CD4-positive, alpha-beta T cell treated with Interferon alpha-2 for 1 hour (primary cell): ENCODE measurements around the gene RRM2.

Experiments
- DNase-seq, 2 donors: peaks; one replicate each; pipeline ENCODE4 v3.0.0-alpha.2; 2020 to 2022

The RRM2 gene

DNA sequence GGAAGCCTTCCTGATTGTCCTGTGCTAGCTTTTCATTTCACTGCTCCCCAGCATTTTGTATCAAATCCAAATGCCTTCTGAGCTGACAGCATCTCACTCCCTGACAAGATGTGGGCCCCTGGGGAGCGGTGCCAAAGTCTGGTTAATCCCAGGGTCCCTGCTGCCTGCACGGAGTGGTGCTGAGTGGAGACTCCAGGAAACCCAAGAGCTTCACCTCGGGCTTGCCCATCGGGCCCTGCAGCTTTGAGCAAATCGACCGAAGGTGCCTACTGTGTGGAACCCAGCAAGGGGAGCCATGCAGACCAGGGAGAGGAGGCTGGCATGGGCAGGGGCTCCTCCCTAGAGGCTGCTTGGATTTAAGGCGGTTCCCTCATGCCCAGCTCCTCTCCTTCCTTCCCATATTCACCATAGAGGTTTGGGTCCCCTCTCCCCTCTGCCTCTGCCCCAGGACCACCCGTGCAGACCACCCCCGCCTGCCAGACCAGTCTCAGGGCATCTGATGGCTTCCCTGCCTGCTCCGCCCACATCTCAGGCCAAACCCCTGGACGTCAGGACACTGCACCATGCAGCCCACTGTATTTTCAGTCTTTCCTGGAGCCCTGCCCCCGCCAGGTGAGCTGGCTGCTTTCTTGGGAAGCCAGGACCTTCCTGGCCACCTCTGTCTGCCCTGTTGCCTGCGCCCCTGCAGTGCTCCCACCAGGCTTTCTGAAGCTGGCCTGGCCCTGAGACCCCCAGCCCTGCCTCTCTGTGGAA lies 37.8 kb downstream of the RRM2 start:
- DNase-seq = no peak

DNA sequence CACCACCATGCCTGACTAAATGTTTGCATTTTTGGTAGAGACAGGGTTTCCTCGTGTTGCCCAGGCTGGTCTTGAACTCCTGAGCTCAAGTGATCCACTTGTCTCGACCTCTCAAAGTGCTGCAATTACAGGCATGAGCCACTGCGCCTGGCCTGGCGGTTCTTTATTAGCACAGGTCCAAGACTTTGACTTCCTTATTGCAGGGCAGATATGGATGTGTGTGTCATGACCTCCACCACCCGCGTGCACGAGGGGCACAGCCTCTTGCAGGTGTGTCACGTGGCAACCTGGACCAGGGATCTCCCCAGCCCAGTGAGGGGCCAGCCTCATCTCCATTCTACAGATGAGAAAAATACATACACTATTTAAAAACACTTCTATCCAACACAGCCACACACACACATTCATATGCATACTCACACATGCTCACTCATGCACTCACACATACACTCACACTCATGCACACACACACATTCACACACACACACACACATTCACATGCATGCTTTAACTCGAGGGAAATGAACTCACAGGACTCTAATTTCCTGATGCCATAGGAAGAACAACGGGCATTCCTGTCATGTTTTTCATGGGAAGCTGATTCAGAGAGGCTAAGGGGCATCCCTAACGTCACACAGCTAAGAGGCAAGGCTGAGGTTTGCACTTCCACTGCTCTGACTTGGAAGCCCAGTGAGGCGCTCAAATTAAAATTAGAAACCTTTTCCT lies 38.8 kb downstream of the RRM2 start:
- DNase-seq = no peak

DNA sequence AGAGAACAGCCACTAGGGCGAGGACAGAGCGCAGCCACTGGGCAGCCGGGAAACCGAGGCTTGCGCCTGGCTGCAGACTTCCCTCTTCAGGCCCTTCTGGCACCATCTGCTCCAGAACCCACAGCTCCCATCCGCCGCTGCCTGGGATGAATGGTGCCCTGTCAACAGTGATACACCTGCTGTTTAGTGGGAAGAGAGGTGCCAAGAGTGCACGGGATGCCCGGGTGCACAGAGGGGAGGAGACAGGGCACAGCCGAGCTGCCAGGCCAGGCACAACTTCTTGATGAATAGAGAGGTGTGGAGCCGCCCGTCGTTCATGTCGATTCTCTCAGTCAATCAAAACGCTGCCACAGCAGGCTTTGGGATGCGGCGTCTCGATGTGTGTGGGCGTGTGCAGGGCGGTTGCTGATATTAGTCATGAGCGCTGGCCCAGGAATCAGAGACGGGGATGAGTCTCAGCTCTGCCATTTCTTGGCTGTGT lies 39.5 kb downstream of the RRM2 start:
- no peak for DNase-seq

DNA sequence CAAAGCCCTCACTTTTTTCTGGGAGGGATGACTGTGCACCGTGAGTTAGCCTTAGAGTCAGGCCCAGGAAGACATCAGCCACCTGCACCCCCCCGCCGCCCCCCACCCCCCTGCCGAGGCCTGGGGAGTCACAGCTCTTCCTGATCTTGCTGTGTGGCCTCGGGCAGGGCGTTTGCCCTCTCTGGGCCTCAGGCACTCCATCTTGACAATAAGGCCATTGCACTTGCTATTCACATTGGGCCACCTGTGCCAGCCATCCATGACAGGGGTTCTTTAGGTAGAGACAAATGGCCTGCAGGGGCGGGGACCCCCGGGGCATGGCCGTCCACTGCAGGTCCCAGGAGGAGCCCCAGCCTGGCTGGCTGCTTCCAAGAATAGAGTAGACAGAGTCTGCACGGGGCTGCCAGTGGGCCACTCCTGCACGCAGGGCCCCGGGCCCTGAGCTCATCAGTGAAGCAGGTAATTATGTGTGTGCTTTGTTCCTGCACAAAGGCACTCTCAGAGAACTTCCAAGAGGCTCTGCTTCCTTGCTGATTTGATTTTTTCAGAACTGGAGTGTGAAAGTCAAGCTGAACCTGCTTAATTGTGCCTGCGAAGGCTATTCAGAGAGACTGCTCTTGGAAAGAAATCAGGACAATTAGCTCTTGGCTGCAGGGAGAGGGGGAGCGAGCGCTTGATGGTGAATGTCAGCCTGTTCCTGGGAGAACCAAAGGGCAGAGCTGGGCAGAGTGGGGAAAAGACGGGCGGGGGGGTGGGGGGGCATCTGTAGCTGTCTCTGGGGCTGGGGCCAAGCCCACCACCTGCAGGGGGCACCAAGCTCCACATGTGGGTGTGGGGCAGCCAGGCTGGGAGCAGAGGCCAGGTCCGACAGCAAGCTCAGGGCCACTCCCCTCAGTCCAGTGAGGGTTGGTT lies 40.3 kb downstream of the RRM2 start:
- DNase-seq = no peak

DNA sequence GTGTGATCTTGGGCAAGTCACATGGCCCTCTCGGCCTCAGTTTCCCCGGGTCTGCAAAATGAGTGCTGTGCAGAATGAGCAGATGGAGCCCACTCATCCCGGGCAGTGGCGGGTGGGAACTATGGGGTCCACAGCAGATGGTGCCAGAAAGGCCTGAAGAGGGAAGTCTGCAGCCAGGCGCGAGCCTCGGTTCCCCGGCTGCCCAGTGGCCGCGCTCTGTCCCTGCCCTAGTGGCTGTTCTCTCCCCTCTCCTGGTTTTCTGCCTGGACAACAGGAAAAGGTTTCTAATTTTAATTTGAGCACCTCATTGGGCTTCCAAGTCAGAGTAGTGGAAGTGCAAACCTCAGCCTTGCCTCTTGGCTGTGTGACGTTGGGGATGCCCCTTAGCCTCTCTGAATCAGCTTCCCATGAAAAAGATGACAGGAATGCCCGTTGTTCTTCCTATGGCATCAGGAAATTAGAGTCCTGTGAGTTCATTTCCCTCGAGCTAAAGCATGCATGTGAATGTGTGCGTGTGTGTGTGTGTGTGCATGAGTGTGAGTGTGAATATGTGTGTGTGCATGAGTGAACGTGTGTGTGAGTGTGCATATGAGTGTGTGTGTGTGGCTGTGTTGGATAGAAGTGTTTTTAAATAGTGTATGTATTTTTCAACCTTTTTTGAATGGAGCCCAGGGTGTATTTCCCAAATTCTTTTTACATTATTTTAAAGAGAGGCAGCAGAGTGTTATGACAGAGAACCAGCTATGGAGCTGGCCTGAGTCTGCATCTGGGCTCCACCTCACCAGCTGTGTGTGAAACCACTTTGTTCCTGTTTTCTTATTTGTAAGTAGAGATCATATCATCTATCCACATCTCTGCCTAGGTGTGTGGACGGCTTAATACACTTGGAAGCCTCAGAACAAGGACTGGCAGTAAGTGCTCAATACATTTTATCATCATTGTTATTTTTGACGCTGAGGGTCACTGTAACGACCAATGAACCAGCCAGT lies 41.3 kb downstream of the RRM2 start:
- DNase-seq = no peak

DNA sequence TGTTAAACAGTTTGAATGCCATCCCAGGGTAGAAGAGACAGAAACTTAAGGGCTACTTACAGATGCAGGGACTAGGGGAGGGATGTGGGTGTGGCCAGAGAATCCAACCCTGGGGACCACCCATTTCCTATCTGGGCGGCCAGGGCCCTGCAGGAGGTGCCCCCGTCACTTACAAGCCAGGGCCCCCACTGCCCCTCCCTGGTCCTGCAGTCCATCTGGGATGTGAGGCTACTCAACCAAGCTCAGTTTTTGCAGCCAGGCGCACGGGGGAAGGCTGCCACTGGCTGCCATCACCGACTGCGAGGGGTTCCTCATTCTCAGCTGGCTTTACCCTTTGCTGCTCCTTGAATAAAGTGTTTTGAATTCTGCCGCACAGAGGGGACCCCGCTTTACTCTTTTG lies 42.1 kb downstream of the RRM2 start:
- DNase-seq = no peak

DNA sequence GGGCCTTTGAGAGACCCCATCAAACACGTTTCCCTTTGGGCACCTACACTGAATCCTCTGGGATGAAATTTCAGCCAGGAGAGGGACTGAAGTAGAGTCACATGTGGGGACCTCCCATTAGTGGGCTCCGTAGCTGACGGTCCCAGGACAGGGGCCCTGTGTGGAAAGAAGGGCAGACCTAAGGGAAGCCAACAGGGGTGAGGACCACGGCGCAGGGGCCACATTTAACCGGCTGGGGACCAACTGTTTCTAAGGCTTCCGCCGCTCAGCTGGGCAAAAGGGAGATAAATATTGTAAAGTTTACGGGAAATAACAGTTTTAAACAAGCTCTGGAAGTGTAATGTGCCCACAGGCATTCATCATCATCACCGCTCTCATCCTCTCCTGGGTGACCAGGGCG lies 42.7 kb downstream of the RRM2 start:
- DNase-seq = no peak

DNA sequence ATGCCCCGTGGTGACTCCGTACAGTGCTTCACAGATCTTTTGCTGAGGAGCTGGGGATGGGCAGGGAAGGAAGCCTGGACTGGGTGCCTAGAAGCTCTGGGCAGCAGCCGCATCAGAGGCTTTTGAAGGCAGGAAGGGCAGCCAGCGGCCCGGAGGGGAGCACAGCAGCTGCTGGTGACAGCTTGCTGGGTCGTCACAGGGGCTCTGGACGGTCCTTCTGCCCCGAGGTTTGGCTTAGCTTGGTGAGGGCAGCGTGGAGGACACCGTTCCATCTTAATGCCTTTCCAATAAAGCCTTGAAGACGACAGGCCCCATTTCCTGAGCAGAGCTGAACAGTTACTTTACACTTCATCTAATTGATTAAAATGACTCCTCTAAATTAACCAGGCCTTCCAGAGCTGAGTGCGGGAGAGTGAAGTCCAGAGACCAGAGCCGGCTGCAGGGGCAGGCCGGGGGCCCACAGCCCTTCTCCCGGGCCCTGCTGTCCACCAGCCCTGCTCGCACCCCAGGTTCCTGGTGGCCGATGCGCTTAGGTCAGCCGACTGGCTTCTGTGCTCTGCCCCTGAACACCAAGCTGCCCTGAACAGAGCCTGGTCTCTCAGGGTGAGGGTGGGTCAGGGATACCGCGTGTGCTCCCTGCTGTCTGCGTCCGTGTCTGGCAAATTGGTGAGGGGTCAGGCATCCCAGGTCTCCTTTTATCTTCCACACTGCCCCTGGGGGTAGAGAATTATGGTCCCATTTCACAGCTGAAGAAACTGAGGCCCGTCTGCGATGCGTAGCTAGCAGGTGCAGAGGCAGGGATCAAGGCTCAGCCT lies 43.5 kb downstream of the RRM2 start:
- DNase-seq = no peak

DNA sequence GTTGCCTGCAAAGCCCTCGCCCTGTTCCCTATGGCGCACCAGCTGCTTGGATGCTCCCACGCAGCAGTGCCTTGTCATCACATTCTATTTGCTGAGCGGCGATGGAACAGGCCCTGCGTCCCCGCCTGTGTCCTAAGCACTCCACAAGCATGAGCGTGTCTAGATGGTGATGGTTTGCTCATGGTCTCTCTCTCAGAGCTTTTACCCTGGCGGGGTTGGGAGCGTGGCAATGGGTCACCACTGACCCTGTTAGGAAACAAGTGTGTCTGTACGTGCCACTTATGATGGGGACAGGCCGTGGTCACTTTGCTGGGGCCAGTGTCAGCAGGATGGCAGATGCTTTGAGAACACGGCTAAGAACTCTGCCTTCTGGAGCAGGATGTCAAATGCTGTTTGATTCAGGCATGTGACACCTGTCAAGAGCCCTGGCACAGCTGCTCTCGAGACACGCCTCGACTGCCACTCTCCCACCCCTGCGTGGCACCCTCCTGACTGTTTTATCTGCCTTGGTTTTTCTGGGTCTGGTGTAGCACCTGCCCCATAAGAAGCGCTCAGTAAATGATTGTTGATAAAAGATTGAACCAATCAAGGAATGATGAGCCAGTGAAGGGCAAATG lies 44.2 kb downstream of the RRM2 start:
- DNase-seq = no peak

DNA sequence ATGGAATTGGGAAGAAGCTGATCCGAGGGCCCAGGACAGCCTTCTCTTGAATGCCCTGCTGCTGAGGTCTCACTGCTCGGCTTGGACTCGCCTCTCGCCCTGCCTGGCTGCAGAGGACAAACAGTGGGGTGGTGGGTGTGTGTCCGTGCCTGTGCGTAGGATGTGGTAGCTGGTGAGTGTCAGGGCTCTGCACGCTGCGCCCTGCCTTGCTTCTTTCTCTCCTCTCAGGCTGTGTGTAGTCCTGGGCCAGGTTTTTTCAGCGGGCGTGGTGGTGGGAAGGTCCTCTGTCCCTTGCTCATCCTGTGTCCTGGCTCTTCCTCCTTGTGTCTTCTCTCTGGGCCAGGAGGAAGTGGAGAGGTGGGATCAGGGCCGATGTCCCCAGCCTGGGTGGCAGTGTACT lies 44.8 kb downstream of the RRM2 start:
- no peak for DNase-seq

DNA sequence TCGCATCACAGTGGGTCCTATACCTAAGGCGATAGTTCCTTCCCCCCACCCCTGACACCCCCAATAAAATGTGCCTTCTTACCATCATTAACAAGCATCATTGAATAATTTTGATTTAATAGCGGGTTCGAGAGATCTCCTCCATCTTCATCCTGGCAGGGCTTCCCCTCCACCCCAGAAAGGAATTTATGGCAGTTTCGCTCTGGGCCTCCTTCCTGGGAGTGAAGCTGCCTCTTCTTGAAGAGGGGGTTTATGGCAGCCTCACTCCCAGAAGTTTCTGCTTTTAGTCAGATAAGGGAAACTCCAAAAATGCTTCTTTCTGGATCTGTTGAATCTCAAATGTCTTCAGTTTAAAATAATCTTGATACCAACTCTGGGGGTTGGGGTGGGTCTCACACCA lies 45.7 kb downstream of the RRM2 start:
- DNase-seq = no peak

DNA sequence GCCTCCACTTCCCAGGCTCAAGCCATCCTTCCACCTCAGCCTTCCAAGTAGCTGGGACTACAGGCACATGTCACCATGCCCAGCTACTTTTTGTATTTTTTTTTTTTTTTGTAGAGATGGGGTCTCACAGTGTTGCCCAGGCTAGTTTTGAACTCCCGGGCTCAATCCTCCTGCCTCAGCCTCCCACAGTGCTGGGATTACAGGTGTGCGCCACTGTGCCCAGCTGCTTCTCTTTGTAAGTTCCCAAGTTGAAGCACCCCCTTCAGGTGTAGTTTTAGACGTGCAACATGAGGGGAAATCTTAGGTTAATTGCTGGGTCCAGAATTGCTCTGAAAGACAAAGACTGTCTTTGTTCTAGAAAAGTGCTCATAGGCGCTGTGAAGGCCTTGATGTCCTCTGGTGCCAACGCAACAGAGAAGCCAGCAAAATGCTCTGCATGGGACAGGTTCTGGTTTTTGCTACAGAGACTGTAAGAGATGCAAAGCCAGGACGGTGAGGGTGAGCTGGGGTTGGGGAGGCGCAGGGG lies 46.6 kb downstream of the RRM2 start:
- DNase-seq = no peak

DNA sequence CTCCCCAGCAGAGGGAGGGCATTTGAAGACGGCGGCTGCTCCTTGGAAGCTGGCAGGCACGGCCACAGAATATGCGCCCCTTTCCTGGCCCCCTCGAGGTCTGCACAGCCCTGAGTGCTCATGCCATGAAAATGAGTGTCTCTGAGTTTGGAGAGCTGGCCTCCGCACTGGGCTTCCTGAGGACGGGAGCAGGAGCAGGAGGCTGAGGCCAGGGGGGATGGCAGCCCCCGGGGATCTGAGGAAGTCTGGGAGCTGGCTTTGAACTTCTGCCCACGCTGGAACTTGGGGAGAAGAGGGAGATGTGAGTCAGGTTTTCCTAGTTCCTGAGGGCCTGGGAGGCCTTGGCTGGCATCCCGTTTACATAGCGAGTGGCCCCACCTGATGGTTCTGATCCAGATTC lies 47.0 kb downstream of the RRM2 start:
- no peak for DNase-seq

DNA sequence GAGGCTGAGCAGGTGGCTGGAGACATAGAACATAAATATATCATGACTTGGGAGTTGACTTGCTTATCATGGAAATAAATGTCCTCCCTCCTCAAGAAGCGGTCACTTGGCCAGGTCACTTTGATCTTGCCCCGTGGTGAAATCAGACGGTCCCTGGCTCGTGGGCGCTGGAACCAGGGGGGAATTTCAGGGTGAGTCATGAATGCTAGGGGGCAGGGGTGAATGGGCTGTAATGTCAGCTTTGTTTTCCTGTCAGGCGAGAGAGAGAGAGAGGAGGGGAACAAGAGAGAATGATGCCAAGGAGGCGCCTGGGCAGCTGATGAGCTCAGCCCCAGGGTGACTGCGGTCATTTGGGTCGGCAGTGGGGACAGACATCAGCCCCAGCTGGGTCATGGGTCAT lies 47.7 kb downstream of the RRM2 start:
- no peak for DNase-seq

DNA sequence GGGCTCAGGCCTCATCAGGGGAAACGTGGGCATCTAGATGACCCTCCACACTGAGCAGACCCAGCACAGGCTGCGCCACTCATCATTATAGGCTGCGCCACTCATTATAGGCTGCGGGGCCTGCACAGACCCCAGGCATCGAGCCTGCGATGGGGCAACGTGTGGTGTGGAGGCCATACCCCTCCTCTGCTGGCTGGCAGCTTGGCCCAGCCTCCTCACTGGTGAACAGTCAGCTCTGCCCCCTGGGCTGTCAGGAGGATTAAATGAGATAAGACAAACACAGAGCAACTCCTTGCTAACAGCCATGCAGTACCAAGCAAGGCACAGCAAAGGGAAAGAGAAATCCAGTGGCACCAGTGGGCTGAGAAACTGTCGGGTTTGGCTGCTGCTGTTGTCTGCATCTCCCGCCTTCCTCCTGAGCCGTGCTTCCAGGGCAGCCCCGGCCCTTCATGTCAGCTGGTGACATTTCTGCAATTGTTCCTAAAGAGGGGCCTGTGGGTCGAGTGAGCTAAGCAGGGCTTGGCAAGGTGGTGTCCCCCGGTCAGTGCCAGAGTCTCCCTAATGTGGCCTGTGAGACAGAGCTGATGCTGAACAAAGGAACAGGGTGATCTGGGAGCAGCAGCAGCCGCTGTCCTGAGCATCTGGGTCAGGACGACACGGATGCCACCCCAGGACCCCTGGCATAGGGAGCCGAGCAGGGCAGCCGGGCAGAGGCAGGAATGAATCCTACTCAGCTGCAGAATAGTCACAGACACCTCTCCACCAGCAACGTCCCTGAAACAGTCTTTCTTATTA lies 48.7 kb downstream of the RRM2 start:
- no peak for DNase-seq

DNA sequence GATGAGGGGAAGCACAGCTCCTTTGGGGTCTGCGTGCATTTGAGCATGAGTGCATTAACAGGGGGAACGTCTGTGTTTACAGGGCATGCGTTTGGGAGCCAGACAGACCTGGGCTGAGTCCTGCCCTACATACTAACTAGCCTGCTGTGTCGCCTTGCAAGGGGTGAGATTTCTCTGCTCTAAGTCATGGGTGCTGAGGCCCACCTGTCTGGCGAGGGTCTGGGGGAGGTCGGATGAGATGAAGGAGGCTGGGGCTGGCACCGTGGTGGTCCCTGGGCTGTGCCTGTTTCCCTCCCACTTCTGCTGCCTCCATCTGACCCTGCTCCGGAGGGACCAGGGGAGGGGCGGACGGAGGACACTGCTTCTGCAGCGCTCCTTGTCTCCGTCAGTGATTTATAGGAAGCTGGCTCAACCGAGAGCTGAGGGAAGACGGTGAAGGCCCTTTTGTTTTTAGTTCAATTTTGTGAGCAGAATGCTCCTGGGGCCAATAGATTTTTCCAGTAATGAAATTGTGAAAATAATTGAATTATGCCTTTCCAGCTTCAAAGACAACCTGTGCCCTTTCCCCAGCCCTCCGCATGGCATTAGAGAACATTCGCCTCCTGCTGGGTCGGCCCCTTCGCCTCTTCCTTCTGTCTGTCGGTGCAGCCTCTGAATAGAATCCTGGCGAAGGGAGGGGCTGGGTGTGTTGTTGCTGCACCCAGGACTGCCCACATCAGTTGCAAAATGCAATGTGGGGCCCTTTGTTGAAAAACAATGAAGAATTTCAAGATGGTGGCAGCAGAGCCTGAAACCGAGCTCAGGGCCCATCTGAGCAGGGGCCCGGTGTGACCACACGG lies 49.7 kb downstream of the RRM2 start:
- DNase-seq = no peak

DNA sequence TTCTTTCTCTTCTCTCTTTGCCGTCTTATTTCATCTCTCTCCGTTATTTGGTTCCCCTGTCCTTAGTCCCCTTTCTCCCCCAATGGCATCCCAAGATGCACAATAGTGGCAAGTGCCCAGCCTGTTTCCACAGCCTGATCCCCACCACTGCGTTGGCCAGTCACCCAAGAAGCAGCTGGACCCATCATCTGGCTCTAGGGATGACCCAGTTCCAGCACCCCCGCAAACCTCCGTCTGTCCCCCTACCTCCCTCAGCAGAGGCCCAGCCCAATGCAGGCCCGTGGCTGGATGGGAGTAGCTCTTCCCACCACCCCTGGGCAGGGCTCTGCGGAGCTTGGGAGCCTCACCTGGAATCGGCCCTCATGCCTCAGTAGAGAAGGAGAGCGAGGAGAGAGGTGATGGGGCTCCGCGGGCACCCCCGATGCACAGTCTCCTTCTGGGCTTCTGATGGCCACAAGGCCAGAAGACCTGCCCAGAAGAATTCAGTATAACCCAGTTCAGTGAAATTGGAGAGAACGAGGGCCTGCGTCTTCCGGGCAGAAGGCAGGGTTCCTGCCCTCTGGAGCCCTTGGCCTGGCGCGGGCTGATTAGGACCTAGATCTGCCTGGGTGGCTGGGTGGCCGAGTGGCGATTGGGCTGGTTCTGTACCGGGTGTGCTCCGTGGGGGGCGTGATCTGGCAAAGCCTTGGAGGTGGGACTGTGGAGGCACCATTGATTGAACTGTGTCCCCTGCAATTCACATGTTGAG lies 50.9 kb downstream of the RRM2 start:
- DNase-seq = no peak

DNA sequence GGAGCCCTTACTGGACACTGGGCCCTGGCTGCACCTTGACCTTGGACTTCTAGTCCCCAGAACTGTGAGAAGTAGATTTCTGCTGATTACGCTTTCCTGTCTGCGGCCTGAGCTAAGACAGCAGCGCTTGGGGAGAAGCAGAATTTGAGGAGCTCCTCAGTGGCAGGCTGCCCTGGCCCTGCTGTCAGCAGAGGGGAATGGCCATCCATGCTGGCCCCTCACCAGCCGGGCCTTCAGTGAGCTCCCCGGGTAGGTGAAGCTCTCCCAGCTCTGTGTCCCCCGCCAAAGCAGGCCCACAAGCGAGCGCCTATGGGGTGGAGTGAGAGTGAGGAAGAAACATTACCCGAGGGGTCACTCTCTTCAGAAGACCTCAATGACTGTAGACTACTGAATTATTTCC lies 51.6 kb downstream of the RRM2 start:
- DNase-seq = no peak
